ENCODE data around the gene F10.

The F10 gene

DNA sequence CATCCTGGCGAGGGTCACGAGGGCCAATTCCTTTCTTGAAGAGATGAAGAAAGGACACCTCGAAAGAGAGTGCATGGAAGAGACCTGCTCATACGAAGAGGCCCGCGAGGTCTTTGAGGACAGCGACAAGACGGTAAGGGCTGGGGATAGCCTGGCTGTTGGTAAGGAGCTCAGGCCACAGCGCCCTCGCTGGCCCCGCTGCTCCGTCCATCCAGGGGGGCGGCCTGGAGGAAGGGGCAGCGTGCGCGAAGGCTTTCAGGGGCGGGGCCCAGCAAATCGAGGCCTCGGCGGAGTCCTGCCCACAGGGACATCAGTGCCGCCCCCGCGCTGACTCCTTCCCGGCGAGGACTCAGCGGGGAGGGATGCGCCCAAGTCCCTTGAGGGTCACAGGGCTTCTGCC, 6.9 kb downstream of the F10 start:
- DNase-seq (ENCODE audit: low spot score) = no peak
- TF ChIP-seq, protein P1, sequence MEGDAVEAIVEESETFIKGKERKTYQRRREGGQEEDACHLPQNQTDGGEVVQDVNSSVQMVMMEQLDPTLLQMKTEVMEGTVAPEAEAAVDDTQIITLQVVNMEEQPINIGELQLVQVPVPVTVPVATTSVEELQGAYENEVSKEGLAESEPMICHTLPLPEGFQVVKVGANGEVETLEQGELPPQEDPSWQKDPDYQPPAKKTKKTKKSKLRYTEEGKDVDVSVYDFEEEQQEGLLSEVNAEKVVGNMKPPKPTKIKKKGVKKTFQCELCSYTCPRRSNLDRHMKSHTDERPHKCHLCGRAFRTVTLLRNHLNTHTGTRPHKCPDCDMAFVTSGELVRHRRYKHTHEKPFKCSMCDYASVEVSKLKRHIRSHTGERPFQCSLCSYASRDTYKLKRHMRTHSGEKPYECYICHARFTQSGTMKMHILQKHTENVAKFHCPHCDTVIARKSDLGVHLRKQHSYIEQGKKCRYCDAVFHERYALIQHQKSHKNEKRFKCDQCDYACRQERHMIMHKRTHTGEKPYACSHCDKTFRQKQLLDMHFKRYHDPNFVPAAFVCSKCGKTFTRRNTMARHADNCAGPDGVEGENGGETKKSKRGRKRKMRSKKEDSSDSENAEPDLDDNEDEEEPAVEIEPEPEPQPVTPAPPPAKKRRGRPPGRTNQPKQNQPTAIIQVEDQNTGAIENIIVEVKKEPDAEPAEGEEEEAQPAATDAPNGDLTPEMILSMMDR (IDR thresholded peaks at IDR 0.05; ENCODE audit: extremely low read depth, missing control alignments) = no peak

DNA sequence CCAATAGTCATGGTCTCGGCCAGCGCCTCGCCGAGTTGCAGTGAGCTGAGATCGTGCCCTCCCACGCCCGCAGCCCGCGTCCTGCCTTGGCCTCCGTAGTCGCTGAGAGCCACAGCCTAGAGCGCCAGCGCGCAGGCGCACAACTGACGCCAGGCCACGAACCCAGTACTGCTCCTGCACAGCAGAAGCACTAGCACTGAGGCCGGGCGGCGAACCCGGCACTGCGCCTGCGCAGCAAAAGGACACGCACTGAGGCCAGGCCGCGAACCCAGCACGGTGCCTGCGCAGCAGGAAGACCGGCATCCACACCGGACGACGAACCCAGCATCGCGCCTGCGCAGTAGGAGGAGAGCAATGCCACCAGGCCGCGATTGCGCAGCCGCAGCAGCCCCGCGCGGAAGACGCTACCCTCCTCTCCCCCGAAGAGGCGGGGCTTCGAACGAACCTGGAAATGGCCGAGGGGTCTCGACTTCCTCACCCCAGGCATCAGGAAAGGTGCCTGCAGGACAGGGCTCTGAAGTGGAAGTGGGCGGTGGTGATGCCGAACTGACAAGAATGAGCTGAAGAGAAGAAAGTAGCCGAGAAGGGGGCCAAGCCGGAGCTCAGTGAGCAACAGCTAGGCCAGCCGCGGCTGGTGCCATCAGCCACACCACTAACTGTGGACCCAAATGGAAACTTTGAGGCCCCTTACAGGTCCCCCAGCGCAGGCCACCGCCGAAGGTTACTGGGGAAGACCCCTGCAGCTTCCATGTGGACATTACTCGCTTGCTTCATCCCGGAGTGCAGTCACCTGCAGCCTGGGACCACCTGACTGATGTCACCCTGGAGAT, 7.5 kb downstream of the F10 start:
- no peak for DNase-seq (ENCODE audit: low spot score)
- TF ChIP-seq, protein P1 (IDR thresholded peaks at IDR 0.05; ENCODE audit: extremely low read depth, missing control alignments) = no peak

DNA sequence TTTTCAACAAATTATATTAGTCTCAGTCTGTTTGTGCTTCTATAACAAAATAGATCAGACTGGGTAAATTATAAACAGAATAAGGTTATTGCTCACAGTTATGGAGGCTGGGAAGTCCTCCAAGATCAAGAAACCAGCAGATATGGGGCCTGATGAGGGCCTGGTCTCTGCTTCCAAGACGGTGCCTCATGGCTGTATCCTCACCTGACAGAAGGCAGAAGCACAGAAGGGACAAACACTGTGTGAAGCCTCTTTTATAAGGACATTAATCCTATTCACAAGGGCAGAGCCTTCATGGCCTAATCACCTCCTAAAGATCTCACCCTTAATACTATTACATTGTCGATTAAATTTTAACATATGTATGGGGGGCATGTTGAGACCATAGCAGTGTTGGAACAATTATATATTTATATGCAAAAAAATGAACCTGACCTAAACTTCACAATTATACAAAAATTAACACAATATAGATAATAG, 12.7 kb downstream of the F10 start:
- no peak for DNase-seq (ENCODE audit: low spot score)
- TF ChIP-seq, protein P1 (IDR thresholded peaks at IDR 0.05; ENCODE audit: extremely low read depth, missing control alignments) = no peak

DNA sequence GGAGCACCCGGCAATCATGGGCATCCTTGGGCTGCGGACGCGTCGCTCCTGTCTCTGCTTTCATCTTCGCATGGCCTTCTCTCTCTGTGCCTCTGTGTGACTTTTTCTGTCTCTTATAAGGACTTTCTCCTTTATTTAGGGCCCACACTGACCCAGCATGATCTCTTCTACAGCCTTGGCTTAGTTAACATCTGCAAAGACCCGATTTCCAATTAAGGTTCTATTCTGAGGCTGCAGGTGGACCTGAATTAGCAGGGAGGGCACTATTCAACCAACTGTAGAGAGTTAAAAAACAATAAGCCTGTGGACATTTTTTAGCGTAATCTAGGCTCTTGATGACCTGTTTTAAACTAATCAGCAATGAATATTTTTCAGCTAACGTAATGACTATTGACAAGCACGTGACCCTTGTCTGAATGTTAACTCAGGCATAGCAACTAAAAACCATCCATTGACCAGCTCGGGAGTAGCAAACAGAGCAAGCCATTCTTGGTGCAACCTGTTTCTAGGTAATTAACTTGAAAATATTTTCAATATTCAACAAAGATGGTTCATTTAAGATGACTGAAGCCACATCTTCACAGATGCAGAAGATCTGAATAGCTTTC, 15.2 kb downstream of the F10 start:
- DNase-seq (ENCODE audit: low spot score) = no peak
- TF ChIP-seq, protein P1 (IDR thresholded peaks at IDR 0.05; ENCODE audit: extremely low read depth, missing control alignments) = no peak

DNA sequence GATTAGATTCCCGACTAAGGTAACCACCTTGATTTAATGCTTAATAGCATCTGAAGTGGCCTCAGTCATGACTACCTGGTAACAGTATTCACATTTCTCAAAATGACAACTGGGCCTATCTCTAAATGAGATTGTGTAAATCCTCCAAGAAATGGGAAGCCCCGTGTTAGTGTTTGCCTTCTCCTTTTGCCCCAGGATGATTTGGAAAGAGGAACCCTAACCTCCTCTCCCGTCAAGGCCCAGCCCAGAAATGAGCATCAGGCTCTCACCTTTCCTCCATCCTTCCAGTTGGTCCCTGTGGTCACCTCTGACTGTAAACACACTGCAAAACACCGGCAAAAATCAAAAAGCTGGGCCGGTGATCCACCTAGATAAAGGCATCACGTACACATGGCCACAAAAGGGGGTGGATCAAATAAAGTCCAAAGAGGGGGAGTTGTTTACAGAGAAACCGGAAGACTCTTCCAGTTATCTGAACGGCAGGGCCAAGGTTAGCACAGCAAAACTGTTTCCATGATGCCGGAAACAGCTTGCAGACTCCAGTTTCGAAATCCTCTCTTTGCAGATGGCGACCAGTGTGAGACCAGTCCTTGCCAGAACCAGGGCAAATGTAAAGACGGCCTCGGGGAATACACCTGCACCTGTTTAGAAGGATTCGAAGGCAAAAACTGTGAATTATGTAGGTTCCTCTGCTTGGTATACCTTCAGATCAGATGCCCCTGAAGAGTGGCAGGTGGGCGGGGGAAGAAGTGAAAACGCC, 16.4 kb downstream of the F10 start:
- TF ChIP-seq, protein P1 (IDR thresholded peaks at IDR 0.05; ENCODE audit: extremely low read depth, missing control alignments) = no peak
- DNase-seq (ENCODE audit: low spot score) = no peak

DNA sequence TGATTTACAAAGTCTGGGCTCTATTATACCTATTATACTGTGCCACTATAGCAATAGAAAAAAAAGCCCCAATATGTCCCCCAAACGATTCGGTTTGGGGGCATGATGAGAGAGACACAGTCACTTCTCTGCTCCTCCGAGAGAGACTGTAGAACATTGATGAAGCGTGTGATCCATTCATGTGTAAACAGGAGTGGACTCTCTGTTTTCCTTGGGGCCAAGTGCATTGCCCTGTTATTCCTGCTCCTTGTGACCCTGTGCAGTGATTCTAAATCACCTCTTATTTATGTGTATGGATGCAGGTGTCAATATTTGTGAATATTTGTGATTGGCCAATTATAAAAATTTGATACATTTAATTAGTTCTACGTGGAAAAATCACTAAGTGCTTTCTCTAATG, 17.0 kb downstream of the F10 start:
- no peak for DNase-seq (ENCODE audit: low spot score)
- TF ChIP-seq, protein P1 (IDR thresholded peaks at IDR 0.05; ENCODE audit: extremely low read depth, missing control alignments) = no peak

All from GM20000 (cell line).